MM.1S (cell line): ENCODE data around the gene CABLES2.

Source experiments
- DNase-seq: peaks from one replicate; pipeline ENCODE4 v3.0.0-alpha.2; 2015
- H2AFZ ChIP-seq: fragments of 300-600 bp; sonication (generic); 2 replicates; pipeline ENCODE4 v1.6.0; 2016; ENCODE audit warnings: antibody characterized with exemption, low read length
- H3F3A ChIP-seq: fragments of 300-600 bp; sonication (generic); 2 replicates; pipeline ENCODE4 v1.6.1; 2016; ENCODE audit warnings: mild to moderate bottlenecking, antibody characterized with exemption, low read length, moderate library complexity, mixed read lengths; ENCODE audit not compliant: insufficient read depth
- H3K27ac ChIP-seq: fragments of 300-600 bp; sonication (generic); 2 replicates; pipeline ENCODE4 v1.5.1; 2016; ENCODE audit warnings: mild to moderate bottlenecking, low read length
- H3K27me3 ChIP-seq: fragments of 300-600 bp; sonication (generic); replicated peaks from 2 replicates; pipeline ENCODE4 v1.6.0; 2016; ENCODE audit warnings: low read length; ENCODE audit not compliant: insufficient read depth
- H3K36me3 ChIP-seq: fragments of 300-600 bp; sonication (generic); replicated peaks from 2 replicates; pipeline ENCODE4 v1.6.1; 2016; ENCODE audit warnings: mild to moderate bottlenecking, low read length, mixed read lengths; ENCODE audit not compliant: insufficient read depth
- H3K4me1 ChIP-seq: fragments of 300-600 bp; sonication (generic); 2 replicates; pipeline ENCODE4 v1.6.1; 2016; ENCODE audit warnings: low read length, mixed read lengths
- H3K4me2 ChIP-seq: fragments of 300-600 bp; sonication (generic); 2 replicates; pipeline ENCODE4 v1.6.0; 2016; ENCODE audit warnings: low read depth, low read length
- H3K4me3 ChIP-seq: fragments of 300-600 bp; sonication (generic); 2 replicates; pipeline ENCODE4 v1.5.1; 2016; ENCODE audit warnings: low read length, mixed read lengths
- H3K79me2 ChIP-seq: fragments of 300-600 bp; sonication (generic); 2 replicates; pipeline ENCODE4 v1.6.1; 2016; ENCODE audit warnings: mixed run types, low read length, mixed read lengths
- H3K9ac ChIP-seq: fragments of 300-600 bp; sonication (generic); 2 replicates; pipeline ENCODE4 v1.6.1; 2016; ENCODE audit warnings: low read length, mixed read lengths
- H3K9me2 ChIP-seq: fragments of 300-600 bp; sonication (generic); replicated peaks from 2 replicates; pipeline ENCODE4 v1.6.1; 2016; ENCODE audit warnings: mild to moderate bottlenecking, low read length, mixed read lengths; ENCODE audit not compliant: insufficient read depth
- H3K9me3 ChIP-seq: fragments of 300-600 bp; sonication (generic); replicated peaks from 2 replicates; pipeline ENCODE4 v1.6.1; 2016; ENCODE audit warnings: mild to moderate bottlenecking, low read length, mixed read lengths; ENCODE audit not compliant: insufficient read depth
- H4K20me1 ChIP-seq: fragments of 300-600 bp; sonication (generic); 2 replicates; pipeline ENCODE4 v1.6.1; 2016; ENCODE audit warnings: mild to moderate bottlenecking, low read length, moderate library complexity, mixed read lengths; ENCODE audit not compliant: insufficient read depth
- EZH2 ChIP-seq: fragments of 300-600 bp; sonication (generic); optimal IDR thresholded peaks from 2 replicates; pipeline ENCODE3; 2017; ENCODE audit warnings: low read depth, mild to moderate bottlenecking, antibody characterized with exemption, low read length, mixed read lengths
- EZH2phosphoT487 ChIP-seq: fragments of 300-600 bp; sonication (generic); IDR thresholded peaks from 2 replicates; pipeline ENCODE4 v1.6.1; 2018; ENCODE audit warnings: antibody characterized with exemption, low read length
- TF ChIP-seq, protein P1 (sequence below): fragments of 300-600 bp; sonication (generic); IDR thresholded peaks from 2 replicates; pipeline ENCODE4 v1.5.1; 2016; ENCODE audit warnings: antibody characterized with exemption, low read length, mixed read lengths

CABLES2 gene

GRCh38 chr20:62422636-62423325 lies 15.7 kb upstream of the CABLES2 start:
- H3K36me3 ChIP-seq = no peaks in the 10 kb centered on the region
- H3K4me1 ChIP-seq = no peaks in the 10 kb centered on the region
- no peaks in the 10 kb centered on the region for H3K79me2 ChIP-seq
- no peak overlapping the region for H3K4me2 ChIP-seq
- no peaks in the 10 kb centered on the region for H3K9me3 ChIP-seq
- H3K27me3 ChIP-seq = peaks cover 95% of the 10 kb centered on the region
- no peak overlapping the region for H2AFZ ChIP-seq
- H4K20me1 ChIP-seq = no peaks in the 10 kb centered on the region
- no peak for DNase-seq
- H3K4me3 ChIP-seq = no peak overlapping the region
- TF ChIP-seq EZH2 = no peak
- TF ChIP-seq EZH2phosphoT487 = no peak
- TF ChIP-seq, protein P1, sequence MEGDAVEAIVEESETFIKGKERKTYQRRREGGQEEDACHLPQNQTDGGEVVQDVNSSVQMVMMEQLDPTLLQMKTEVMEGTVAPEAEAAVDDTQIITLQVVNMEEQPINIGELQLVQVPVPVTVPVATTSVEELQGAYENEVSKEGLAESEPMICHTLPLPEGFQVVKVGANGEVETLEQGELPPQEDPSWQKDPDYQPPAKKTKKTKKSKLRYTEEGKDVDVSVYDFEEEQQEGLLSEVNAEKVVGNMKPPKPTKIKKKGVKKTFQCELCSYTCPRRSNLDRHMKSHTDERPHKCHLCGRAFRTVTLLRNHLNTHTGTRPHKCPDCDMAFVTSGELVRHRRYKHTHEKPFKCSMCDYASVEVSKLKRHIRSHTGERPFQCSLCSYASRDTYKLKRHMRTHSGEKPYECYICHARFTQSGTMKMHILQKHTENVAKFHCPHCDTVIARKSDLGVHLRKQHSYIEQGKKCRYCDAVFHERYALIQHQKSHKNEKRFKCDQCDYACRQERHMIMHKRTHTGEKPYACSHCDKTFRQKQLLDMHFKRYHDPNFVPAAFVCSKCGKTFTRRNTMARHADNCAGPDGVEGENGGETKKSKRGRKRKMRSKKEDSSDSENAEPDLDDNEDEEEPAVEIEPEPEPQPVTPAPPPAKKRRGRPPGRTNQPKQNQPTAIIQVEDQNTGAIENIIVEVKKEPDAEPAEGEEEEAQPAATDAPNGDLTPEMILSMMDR = no peak
- H3K27ac ChIP-seq = no peak overlapping the region
- no peaks in the 10 kb centered on the region for H3F3A ChIP-seq
- H3K9ac ChIP-seq = no peak overlapping the region
- H3K9me2 ChIP-seq = no peaks in the 10 kb centered on the region

DNA sequence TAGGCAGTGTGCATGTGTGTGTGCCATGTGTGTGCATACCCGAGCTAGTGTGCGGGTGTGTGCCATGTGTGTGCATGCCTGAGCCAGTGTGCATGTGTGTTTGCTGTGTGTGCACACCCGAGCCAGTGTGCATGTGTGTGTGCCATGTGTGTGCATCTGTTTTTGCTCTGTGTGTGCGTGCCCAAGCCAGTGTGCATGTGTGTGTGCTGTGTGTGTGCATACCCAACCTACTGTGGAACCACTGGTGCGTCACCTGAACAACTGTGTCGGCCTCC lies 14.6 kb upstream of the CABLES2 start:
- H3K4me3 ChIP-seq = no peak overlapping the region
- no peak overlapping the region for H3K4me2 ChIP-seq
- H3K27ac ChIP-seq = no peak overlapping the region
- TF ChIP-seq, protein P1 = no peak
- TF ChIP-seq EZH2 = no peak
- TF ChIP-seq EZH2phosphoT487 = no peak
- DNase-seq = no peak
- no peak overlapping the region for H3K9ac ChIP-seq
- no peaks in the 10 kb centered on the region for H3K79me2 ChIP-seq
- H2AFZ ChIP-seq = no peak overlapping the region
- no peaks in the 10 kb centered on the region for H3K9me3 ChIP-seq
- no peaks in the 10 kb centered on the region for H3K9me2 ChIP-seq
- no peaks in the 10 kb centered on the region for H3F3A ChIP-seq
- no peaks in the 10 kb centered on the region for H3K4me1 ChIP-seq
- peaks cover 95% of the 10 kb centered on the region for H3K27me3 ChIP-seq
- H3K36me3 ChIP-seq = no peaks in the 10 kb centered on the region
- no peaks in the 10 kb centered on the region for H4K20me1 ChIP-seq

- no peaks in the 10 kb centered on the region for H3K79me2 ChIP-seq
- H4K20me1 ChIP-seq = no peaks in the 10 kb centered on the region
- DNase-seq = no peak
- H3K4me1 ChIP-seq = no peaks in the 10 kb centered on the region
- H3K27me3 ChIP-seq = peaks cover 94% of the 10 kb centered on the region
- no peak overlapping the region for H2AFZ ChIP-seq
- no peak for TF ChIP-seq EZH2
- no peak for TF ChIP-seq EZH2phosphoT487
- no peak overlapping the region for H3K4me3 ChIP-seq
- no peak overlapping the region for H3K9ac ChIP-seq
- no peak overlapping the region for H3K27ac ChIP-seq
- no peaks in the 10 kb centered on the region for H3K9me2 ChIP-seq
- no peaks in the 10 kb centered on the region for H3K36me3 ChIP-seq
- no peaks in the 10 kb centered on the region for H3K9me3 ChIP-seq
- H3K4me2 ChIP-seq = no peak overlapping the region
- no peaks in the 10 kb centered on the region for H3F3A ChIP-seq
Observed at GRCh38 chr20:62420846-62421715, 14.0 kb upstream of the CABLES2 start.
